B cell (primary cell): Measurements from ENCODE around the gene CDC42SE2. TPM values are rescaled to one million over a fixed set of nuclear protein-coding genes. Genes with fewer than 3 reads are reported as not detected.
A peak's percentile ranks its signal among the peaks of the same experiment; 100 is the strongest.

Experiments
- ATAC-seq: fragments of 200-7000 bp; cut with Tn5 transposase; one replicate; pipeline ENCODE4 v1.10.0; 2021; ENCODE audit warnings: low read depth, mild to moderate bottlenecking, moderate number of reproducible peaks, moderate library complexity
- CTCF ChIA-PET: fragments of 350-600 bp; sonication (Branson Sonifier 250); formaldehyde crosslinking; loops from one replicate; lab custom pipeline; 2021; ENCODE audit warnings: antibody characterized with exemption, inconsistent platforms; lab: Charles Lee
- POLR2A ChIA-PET: fragments of 350-600 bp; sonication (Branson Sonifier 250); formaldehyde crosslinking; loops from one replicate; lab custom pipeline; 2021; ENCODE audit warnings: antibody characterized with exemption; lab: Charles Lee
- DNase-seq: peaks from one replicate; pipeline ENCODE4 v3.0.0; 2013
- H2AFZ ChIP-seq: 2 replicates; pipeline ENCODE4 v1.6.1; 2012; ENCODE audit warnings: mild to moderate bottlenecking, low read depth, low read length; ENCODE audit not compliant: insufficient read depth, poor library complexity, severe bottlenecking
- H3K27ac ChIP-seq, 2 donors: 1 replicate in 1 of 2; 2 replicates in 1 of 2; pipeline ENCODE4 v1.5.1; 2012 to 2013; ENCODE audit warnings: low read length in 2 of 2, mild to moderate bottlenecking in 2 of 2, moderate library complexity in 1 of 2
- H3K27me3 ChIP-seq, 4 experiments: fragments of 200-600 bp in 1 of 4; sonication (generic) in 1 of 4; replicated peaks in 1 of 4; 1 replicate in 2 of 4; 2 replicates in 2 of 4; pipeline versions ENCODE4 v1.6.1 to v1.7.0; 2013 to 2016; ENCODE audit warnings: low read length in 3 of 4, mild to moderate bottlenecking in 2 of 4, mixed read lengths in 1 of 4, moderate library complexity in 1 of 4; ENCODE audit not compliant: insufficient read depth in 4 of 4, control insufficient read depth in 3 of 4; ENCODE audit errors: control extremely low read depth in 1 of 4
- H3K36me3 ChIP-seq, 2 experiments: replicated peaks in 1 of 2; 1 replicate in 1 of 2; 2 replicates in 1 of 2; pipeline versions ENCODE4 v1.6.1 to v1.7.1; 2013; ENCODE audit warnings: low read length in 1 of 2; ENCODE audit not compliant: insufficient read depth in 2 of 2, control insufficient read depth in 1 of 2; ENCODE audit errors: control extremely low read depth in 1 of 2, extremely low read depth in 1 of 2
- H3K4me1 ChIP-seq, 2 donors: fragments of 200-600 bp in 1 of 2; sonication (generic) in 1 of 2; 1 replicate in 1 of 2; 2 replicates in 1 of 2; pipeline versions ENCODE4 v1.5.1 to v1.6.1; 2013 to 2017; ENCODE audit warnings: low read length in 2 of 2; ENCODE audit not compliant: control insufficient read depth in 2 of 2, insufficient read depth in 2 of 2
- H3K4me2 ChIP-seq: replicated peaks from 2 replicates; pipeline ENCODE3; 2012; ENCODE audit warnings: mild to moderate bottlenecking, low read depth, low read length; ENCODE audit not compliant: poor library complexity, severe bottlenecking
- H3K4me3 ChIP-seq, 5 experiments: fragments of 200-600 bp in 1 of 5; sonication (generic) in 1 of 5; 1 replicate in 3 of 5; 2 replicates in 2 of 5; pipeline versions ENCODE4 v1.5.1 to v1.7.0; 2011 to 2016; ENCODE audit warnings: low read length in 4 of 5, mild to moderate bottlenecking in 4 of 5, low read depth in 2 of 5, control low read depth in 1 of 5, moderate library complexity in 1 of 5; ENCODE audit not compliant: insufficient read depth in 1 of 5; ENCODE audit errors: control extremely low read depth in 1 of 5, extremely low read depth in 1 of 5
- H3K79me2 ChIP-seq: fragments of 200-600 bp; sonication (generic); one replicate; pipeline ENCODE4 v1.6.0; 2016; ENCODE audit warnings: low read length; ENCODE audit not compliant: control insufficient read depth, insufficient read depth
- H3K9ac ChIP-seq: fragments of 200-600 bp; sonication (generic); 2 replicates; pipeline ENCODE4 v1.6.1; 2017; ENCODE audit warnings: mild to moderate bottlenecking, low read length, moderate library complexity
- H3K9me3 ChIP-seq, 3 donors: one replicate each; pipeline versions ENCODE4 v1.6.1 to v1.7.1; 2013; ENCODE audit warnings: low read length in 2 of 3; ENCODE audit not compliant: control insufficient read depth in 2 of 3, insufficient read depth in 1 of 3; ENCODE audit errors: control extremely low read depth in 1 of 3
- H4K20me1 ChIP-seq: 2 replicates; pipeline ENCODE4 v1.6.0; 2012; ENCODE audit warnings: mild to moderate bottlenecking, low read length; ENCODE audit not compliant: insufficient read depth, control insufficient read depth, poor library complexity, severe bottlenecking
- H3K27ac Mint-ChIP-seq: one replicate; pipeline ENCODE4 v1.8.0; 2021; ENCODE audit warnings: mixed read lengths
- H3K27me3 Mint-ChIP-seq: one replicate; pipeline ENCODE4 v1.8.0; 2021; ENCODE audit warnings: mixed read lengths
- H3K4me1 Mint-ChIP-seq: one replicate; pipeline ENCODE4 v1.8.0; 2021; ENCODE audit warnings: mixed read lengths
- H3K4me3 Mint-ChIP-seq: one replicate; pipeline ENCODE4 v1.8.0; 2021; ENCODE audit warnings: mixed read lengths
- H3K9me3 Mint-ChIP-seq: one replicate; pipeline ENCODE4 v1.8.0; 2022; ENCODE audit warnings: mixed read lengths; ENCODE audit not compliant: insufficient read depth
- EZH2 ChIP-seq: IDR thresholded peaks from 2 replicates; pipeline ENCODE4 v1.6.1; 2012; ENCODE audit warnings: borderline replicate concordance, low read depth, mild to moderate bottlenecking, moderate library complexity, low read length; ENCODE audit not compliant: insufficient read depth, poor library complexity, severe bottlenecking
- WGBS: methylation state at CpG from one replicate; pipeline ENCODE4 v1.1.5; 2013; ENCODE audit warnings: missing lambda C conversion rate; ENCODE audit not compliant: insufficient coverage; 5-methylcytosine and 5-hydroxymethylcytosine counted together
- intact Hi-C: fragments of 100-400 bp; cut with micrococcal nuclease; formaldehyde crosslinking; loops from one replicate; pipeline ENCODE4 v1.10.0; 2022
- polyA plus RNA-seq: library from polyadenylated mRNA; depleted of rRNA; stranded (reverse); fragments of >200 nt; gene quantifications from 2 replicates; pipeline ENCODE4 v1.2.3, GENCODE V29; 2012
- total RNA-seq, 2 donors: library from RNA; stranded (reverse); fragments of 120-200 nt in 1 of 2; gene quantifications; 1 replicate in 1 of 2; 2 replicates in 1 of 2; pipeline versions ENCODE4 v1.2.3 to v1.2.4, GENCODE V29; 2013 to 2022
- TF ChIP-seq, protein P1 (sequence below): fragments of 200-600 bp; IDR thresholded peaks from one replicate; pipeline ENCODE4 v1.8.0; 2022; ENCODE audit warnings: antibody characterized with exemption, mild to moderate bottlenecking

The CDC42SE2 gene
- total and polyA plus RNA-seq, 2 donors (not counting 1 experiment from before 2014, with no cell fraction given), result 42.5 to 161 TPM

GRCh38 chr5:131299465-131299864 lies 35.6 kb downstream of the CDC42SE2 start:
- Histone ChIP-seq H3K4me2 (no peak overlapping the region), H4K20me1 (peaks cover 75% of the 10 kb centered on the region), H3K4me1 (peaks cover 40% of the 10 kb centered on the region in 2 donors), H2AFZ (no peak overlapping the region), H3K36me3 (peaks cover 3 to 9% of the 10 kb centered on the region in 2 experiments), H3K27ac (peak overlapping the region in 1 of 2 donors; percentile 56), H3K79me2 (peaks cover 100% of the 10 kb centered on the region), H3K9me3 (peaks cover 0 to 4% (median 0%) of the 10 kb centered on the region in 3 donors), H3K27me3 (no peaks in the 10 kb centered on the region), H3K9ac (no peak overlapping the region), H3K4me3 (no peak overlapping the region)
- ATAC-seq, result no peak
- CTCF ChIA-PET, result no interaction called here
- peaks cover 57% of the 10 kb centered on the region for H3K4me1 Mint-ChIP-seq
- intact Hi-C loops, result no loop called here
- H3K4me3 Mint-ChIP-seq, result no peak overlapping the region
- POLR2A ChIA-PET, result no interaction called here
- no peaks in the 10 kb centered on the region for H3K27me3 Mint-ChIP-seq
- 100% methylated on average over 3 of the region's 3 CpGs for WGBS
- H3K9me3 Mint-ChIP-seq, result no peaks in the 10 kb centered on the region
- DNase-seq, result no peak
- TF ChIP-seq, protein P1, sequence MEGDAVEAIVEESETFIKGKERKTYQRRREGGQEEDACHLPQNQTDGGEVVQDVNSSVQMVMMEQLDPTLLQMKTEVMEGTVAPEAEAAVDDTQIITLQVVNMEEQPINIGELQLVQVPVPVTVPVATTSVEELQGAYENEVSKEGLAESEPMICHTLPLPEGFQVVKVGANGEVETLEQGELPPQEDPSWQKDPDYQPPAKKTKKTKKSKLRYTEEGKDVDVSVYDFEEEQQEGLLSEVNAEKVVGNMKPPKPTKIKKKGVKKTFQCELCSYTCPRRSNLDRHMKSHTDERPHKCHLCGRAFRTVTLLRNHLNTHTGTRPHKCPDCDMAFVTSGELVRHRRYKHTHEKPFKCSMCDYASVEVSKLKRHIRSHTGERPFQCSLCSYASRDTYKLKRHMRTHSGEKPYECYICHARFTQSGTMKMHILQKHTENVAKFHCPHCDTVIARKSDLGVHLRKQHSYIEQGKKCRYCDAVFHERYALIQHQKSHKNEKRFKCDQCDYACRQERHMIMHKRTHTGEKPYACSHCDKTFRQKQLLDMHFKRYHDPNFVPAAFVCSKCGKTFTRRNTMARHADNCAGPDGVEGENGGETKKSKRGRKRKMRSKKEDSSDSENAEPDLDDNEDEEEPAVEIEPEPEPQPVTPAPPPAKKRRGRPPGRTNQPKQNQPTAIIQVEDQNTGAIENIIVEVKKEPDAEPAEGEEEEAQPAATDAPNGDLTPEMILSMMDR, result no peak
- no peak for TF ChIP-seq EZH2
- peak overlapping the region; percentile 38 for H3K27ac Mint-ChIP-seq

- CTCF ChIA-PET, result no interaction called here
These were observed 38.7 kb downstream of the CDC42SE2 start for GRCh38 chr5:131302506-131302905.

More at GRCh38 chr5:131302506-131302905, 38.7 kb downstream of the CDC42SE2 start:
- Histone ChIP-seq H4K20me1 (peaks cover 60% of the 10 kb centered on the region), H3K27ac (peak overlapping the region in 1 of 2 donors; percentile 67), H3K4me1 (peaks cover 30 to 42% of the 10 kb centered on the region in 2 donors), H2AFZ (no peak overlapping the region), H3K36me3 (peaks cover 3% of the 10 kb centered on the region in 2 experiments), H3K4me2 (no peak overlapping the region), H3K27me3 (no peaks in the 10 kb centered on the region), H3K79me2 (peaks cover 95% of the 10 kb centered on the region), H3K9ac (no peak overlapping the region), H3K9me3 (peaks cover 0 to 4% (median 0%) of the 10 kb centered on the region in 3 donors), H3K4me3 (no peak overlapping the region)
- 100% methylated on average over 2 of the region's 6 CpGs for WGBS
- no peak for DNase-seq
- no peak for ATAC-seq
- Mint-ChIP-seq H3K4me3 (peak overlapping the region; percentile 2), H3K4me1 (peaks cover 61% of the 10 kb centered on the region), H3K9me3 (no peaks in the 10 kb centered on the region), H3K27ac (peak overlapping the region; percentile 4), H3K27me3 (no peaks in the 10 kb centered on the region)
- no peak for TF ChIP-seq EZH2
- TF ChIP-seq, protein P1, result no peak
- intact Hi-C loops, result loop anchor here (5.0 kb wide), 1 partner anchor 35 kb away; no protein-coding TSS in a partner anchor
- POLR2A ChIA-PET, result no interaction called here
